Endometrium (tissue), 2 donors: ENCODE results near the gene GGA3.
"Not testable (repeated sequence)": the region's sequence is repeated elsewhere in the genome, so short reads cannot be mapped to it uniquely, and the experiment has no call there.

ENCODE experiments used
- FAIRE-seq: peaks from 2 replicates; lab custom pipeline; 2012; peaks lifted over from hg19 to GRCh38; lab: Jason Lieb, UNC
- donor health status: control.
- donor health status: control.

Gene GGA3

GRCh38 chr17:75261336-75262111 lies at the start of gene GGA3, which contains the start of gene MRPS7:
Gene GGA3, minus strand, starts transcription at chr17:75261606. Its CDS starts 19 bp downstream, at chr17:75261587.
Gene MRPS7, plus strand, starts transcription at chr17:75261879. Its CDS starts 22 bp downstream, at chr17:75261901.
- no peak for FAIRE-seq

- FAIRE-seq: no peak
Observed at GRCh38 chr17:75308732-75309629, 47.6 kb upstream of the GGA3 start.

- FAIRE-seq: no peak
Observed at GRCh38 chr17:75307957-75308731, 46.7 kb upstream of the GGA3 start.

- no peak for FAIRE-seq
Observed at GRCh38 chr17:75301502-75302206, 40.2 kb upstream of the GGA3 start.

- FAIRE-seq: no peak
Observed at GRCh38 chr17:75301049-75301448, 39.6 kb upstream of the GGA3 start.

- FAIRE-seq: no peak
Observed at GRCh38 chr17:75300280-75300679, 38.9 kb upstream of the GGA3 start.

- no peak for FAIRE-seq
Observed at GRCh38 chr17:75295201-75296158, 34.1 kb upstream of the GGA3 start.

- not testable (repeated sequence) for FAIRE-seq
Observed at GRCh38 chr17:75292810-75293448, 31.5 kb upstream of the GGA3 start.

- FAIRE-seq: no peak
Observed at GRCh38 chr17:75289832-75290337, 28.5 kb upstream of the GGA3 start.

- peak; percentile 83 for FAIRE-seq
Observed at GRCh38 chr17:75289115-75289831, 27.9 kb upstream of the GGA3 start, which contains the start of gene SLC25A19. Gene SLC25A19, minus strand, starts transcription at chr17:75289433. Its CDS starts 2,669 bp downstream, at chr17:75286764.

GRCh38 chr17:75288770-75289114 lies 27.3 kb upstream of the GGA3 start:
- FAIRE-seq: no peak

GRCh38 chr17:75288359-75288758 lies 27.0 kb upstream of the GGA3 start:
- FAIRE-seq: no peak

GRCh38 chr17:75287221-75287620 lies 25.8 kb upstream of the GGA3 start:
- no peak for FAIRE-seq

GRCh38 chr17:75285123-75285522 lies 23.7 kb upstream of the GGA3 start:
- FAIRE-seq: no peak

GRCh38 chr17:75280189-75280588 lies 18.8 kb upstream of the GGA3 start:
- not testable (repeated sequence) for FAIRE-seq

GRCh38 chr17:75277664-75278071 lies 16.3 kb upstream of the GGA3 start:
- no peak for FAIRE-seq

- no peak for FAIRE-seq
Observed at GRCh38 chr17:75273977-75274708, 12.7 kb upstream of the GGA3 start.

GRCh38 chr17:75272848-75273184 lies 11.4 kb upstream of the GGA3 start:
- FAIRE-seq: no peak
